HG02763 (cell line): ENCODE data around the gene HIGD1C.
"Not testable (repeated sequence)": the region's sequence is repeated elsewhere in the genome, so short reads cannot be mapped to it uniquely, and the experiment has no call there.

ENCODE experiments used
- ATAC-seq: cut with Tn5 transposase; IDR thresholded peaks from one replicate; pipeline ENCODE4 v1.9.1; 2021; ENCODE audit warnings: mild to moderate bottlenecking, moderate library complexity; ENCODE audit not compliant: unreplicated experiment

Gene HIGD1C

DNA sequence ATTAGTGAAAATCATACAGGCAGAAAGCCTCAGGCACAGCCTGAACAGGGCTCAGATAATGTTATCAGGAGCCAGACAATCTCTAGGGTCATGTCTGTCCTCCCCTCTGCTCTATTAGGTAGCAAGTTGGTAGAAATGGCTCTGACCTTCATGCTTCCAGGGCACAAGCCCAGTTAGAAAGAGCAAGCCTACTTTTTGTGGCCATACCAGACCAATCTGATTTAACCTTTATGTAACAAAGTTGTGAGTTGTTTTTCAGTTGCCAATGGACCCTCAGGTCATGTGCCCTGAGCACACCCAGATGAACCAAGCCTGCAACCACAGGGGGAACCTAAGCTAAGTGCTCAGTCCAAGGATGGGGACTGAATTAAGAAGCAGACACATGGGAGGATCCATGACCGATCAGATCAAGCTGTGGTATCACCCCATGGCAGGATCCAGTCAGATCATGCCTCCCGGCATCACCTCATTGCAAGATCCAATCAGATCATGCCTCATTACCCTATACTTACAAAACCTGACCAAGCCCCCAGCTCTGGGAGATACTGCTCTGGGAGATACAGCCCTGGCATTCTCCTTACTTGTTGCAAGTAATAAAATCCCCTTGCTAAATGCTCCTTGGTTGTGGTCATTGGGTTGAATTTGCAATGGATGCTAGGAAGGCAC is 18.8 kb upstream of the HIGD1C start:
- no peak for ATAC-seq

DNA sequence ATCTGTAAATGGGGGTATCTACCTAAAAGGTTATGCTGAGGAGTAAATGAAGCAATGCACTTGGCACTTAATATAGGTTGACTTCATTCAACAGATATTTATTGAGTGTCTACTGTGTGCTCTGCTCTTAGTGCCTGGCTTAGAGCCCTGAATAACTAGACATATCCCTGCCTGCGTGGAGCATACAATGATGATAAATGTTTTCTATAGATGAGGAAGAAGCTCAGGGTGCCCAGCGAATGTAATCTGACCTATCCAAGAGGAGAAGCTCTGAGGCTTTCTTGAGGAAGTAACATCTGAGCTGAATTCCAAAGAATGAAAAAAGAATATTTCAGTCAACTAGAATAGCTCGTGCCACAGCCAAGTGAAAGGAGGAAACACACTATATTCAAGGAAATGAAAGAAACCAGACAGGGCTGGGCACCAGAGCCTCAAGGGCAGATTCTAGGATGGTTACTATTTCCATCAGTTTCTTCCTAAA is 17.9 kb upstream of the HIGD1C start:
- no peak for ATAC-seq

DNA sequence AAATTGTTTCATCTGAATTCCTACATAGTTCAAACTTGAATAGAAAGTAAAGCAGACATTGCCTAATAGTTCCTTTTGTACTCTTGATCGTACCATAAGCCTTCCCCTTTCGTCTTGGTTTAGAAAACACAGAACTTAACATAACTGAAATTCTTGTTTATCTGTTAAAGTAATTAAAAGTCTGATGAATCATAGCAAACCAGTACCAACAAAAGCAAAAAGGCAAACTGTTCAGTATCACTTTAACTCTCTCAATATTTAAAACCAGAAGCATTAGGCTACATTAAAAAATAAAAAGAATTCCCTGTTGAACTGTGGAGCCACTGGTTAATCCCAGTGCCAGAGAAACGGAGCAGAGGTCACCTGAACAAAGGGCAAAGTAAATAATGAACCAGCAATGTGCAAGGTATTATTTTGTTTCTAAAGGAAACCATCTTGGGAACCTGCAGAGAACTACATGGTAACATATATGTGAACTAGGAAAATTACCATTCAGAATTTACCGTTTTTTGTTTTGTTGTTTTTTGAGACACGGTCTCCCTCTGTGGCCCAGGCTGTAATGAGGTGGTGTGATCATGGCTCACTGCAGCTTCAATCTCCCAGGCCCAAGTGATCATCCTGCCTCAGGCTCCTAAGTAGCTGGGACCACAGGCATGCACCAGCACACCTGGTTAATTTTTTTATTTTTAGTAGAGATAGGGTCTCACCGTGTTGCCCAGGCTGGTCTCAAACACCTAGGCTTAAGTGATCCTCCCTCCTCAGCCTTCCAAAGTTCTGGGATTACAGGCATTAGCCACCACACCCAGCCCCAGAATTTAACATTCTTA is 17.1 kb upstream of the HIGD1C start:
- ATAC-seq: no peak

DNA sequence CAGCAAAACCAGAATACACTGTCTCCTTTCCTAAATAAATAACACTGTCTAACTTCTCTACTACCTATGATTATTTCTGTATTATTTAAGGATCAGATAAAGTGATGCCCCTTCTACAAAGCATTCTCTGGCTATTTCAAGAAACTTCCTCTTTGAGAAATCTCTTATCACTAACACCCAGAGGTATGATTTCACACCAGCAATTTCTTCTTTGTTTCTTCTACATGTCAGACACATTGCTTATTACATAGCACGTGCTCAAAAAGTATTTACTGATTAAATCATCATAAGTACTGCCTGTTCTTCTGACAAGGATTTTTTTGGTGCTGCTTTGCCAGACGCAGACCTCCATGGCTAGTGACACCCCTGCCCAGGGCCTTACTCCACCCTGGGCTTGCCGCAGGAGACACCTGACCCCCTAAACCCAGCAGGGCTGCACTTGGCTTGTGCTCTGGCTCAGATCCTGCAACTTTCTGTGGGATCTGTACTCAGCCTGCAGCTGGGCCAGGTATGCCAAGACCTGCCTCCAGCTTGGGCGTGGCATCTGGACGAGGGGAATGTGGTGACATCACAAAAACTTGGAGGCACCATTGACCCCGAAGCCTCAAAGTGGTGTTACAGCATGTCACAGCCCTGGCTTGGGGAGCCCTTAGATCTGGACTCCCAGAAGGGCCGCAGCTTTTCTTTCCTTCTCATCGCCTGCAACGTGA is 15.4 kb upstream of the HIGD1C start:
- no peak for ATAC-seq

GRCh38 chr12:50937653-50938052 is 14.7 kb upstream of the HIGD1C start:
- ATAC-seq: no peak

DNA sequence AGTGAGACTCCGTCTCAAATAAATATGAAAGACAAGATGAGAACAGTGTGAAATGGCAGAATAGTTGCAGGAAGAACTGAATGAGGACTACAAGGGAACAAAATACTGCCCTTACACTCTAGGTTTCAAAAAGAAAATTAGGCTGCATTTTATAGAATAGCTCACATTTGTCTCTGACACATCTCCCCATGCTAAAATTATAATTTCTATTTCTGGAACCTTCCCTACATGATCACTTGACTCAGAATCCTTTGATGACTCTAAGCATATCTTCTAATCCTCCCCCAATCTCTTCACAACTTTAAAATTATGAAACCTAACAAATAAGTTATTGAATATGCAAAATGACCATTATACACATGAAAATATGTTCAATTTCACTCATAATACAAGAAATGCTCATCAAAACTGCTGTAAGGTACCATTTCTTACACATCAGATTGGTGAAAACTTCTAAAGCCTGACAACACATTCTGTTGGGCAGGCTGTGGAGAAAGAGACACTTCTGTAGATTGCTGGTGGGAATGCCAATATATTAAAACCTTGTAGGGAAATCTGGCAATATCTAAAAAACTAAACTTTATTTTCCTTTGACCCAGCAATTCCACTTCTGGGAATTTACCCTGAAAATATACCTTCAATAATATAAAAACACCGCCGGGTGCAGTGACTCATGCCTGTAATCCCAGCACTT is 4.3 kb upstream of the HIGD1C start:
- no peak for ATAC-seq

GRCh38 chr12:50948798-50949197 is 3.5 kb upstream of the HIGD1C start:
- no peak for ATAC-seq

GRCh38 chr12:50949801-50950302 is 2.5 kb upstream of the HIGD1C start:
- no peak for ATAC-seq

- no peak for ATAC-seq
These were observed 1.2 kb upstream of the HIGD1C start for GRCh38 chr12:50951112-50951511.

- no peak for ATAC-seq
These were observed 703 bp downstream of the HIGD1C start for GRCh38 chr12:50953047-50953446.

DNA sequence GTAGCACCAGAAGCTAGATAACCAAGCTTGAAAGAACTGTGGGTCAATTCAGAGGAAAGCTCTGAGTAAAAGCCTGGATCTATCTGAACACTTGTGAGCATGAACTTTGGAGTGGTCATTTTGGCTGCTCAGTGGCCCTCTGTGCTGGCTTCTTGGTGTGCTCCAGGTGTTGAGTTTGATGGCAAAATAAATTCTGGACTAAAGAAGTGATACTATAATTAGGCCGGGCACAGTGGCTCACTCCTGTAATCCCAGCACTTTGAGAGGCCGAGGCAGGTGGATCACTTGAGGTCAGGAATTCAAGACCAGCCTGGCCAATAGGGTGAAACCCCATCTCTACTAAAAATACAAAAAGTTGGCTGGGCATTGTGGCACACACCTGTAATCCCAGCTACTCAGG is 2.4 kb downstream of the HIGD1C start:
- not testable (repeated sequence) for ATAC-seq

- no peak for ATAC-seq
These were observed 2.9 kb downstream of the HIGD1C start for GRCh38 chr12:50955288-50955687.

DNA sequence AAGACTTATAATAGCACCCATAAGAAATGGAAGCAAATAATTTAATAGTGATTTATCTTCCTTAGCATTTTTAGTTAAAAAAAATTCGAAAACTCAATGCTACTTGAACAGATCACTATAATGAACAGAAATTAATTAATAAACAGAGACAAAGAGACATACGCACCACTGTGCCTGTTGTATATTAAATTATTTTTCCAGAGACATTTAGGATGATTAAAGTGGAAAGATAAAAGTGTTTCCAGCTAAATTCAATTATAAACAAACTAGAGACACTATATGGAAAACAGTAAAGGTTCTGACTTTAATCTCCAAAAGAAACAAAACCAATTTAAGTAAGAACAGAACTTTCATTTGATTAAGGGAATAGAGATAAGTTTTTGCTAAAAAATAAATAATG is 3.4 kb downstream of the HIGD1C start:
- ATAC-seq: no peak

- ATAC-seq: no peak
These were observed 7.8 kb downstream of the HIGD1C start for GRCh38 chr12:50960130-50960529.

DNA sequence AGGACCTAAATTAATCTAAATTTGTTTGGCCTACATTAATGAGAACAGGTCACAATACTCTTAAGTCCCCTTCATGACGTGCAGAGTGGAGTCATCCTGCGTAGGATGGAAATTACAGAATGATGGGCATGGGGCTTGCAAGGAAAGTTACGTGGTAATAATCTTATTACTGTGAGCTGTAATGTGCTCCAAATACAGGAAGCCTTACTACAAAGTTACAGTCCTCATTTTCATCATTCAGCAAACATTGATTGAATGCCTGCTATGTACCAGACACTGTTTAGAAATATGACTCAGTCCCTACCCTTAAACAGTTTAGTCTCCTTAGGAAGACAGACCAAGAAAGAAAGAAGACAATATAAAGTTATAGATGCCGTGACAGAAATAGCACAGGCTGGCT is 9.4 kb downstream of the HIGD1C start:
- no peak for ATAC-seq

GRCh38 chr12:50964432-50964831 is 12.1 kb downstream of the HIGD1C start:
- no peak for ATAC-seq

- no peak for ATAC-seq
These were observed 19.6 kb downstream of the HIGD1C start for GRCh38 chr12:50971946-50972345.

GRCh38 chr12:50979369-50980052 is 27.2 kb downstream of the HIGD1C start:
- no peak for ATAC-seq

GRCh38 chr12:50980545-50980944 is 28.2 kb downstream of the HIGD1C start:
- no peak for ATAC-seq
